ENCODE data around the gene ADAT3.

DNA sequence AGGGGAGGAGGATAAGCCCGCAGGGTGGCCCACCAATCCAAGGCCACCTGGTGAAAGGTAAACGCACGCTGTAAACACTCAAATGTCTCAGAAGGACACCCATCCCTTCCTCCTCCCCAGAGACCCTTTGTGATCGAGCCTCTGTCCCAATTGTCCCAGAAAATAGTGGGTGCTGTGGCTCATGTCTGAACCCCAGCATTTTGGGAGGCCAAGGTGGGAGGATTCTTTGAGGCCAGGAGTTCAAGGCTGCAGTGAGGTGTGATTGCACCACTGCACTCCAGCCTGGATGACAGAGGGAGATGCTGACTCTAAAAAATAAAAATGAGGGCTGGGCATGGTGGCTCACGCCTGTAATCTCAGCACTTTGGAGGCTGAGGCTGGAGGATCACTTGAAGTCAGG, 16.8 kb upstream of the ADAT3 start:
- TF ChIP-seq, protein P1, sequence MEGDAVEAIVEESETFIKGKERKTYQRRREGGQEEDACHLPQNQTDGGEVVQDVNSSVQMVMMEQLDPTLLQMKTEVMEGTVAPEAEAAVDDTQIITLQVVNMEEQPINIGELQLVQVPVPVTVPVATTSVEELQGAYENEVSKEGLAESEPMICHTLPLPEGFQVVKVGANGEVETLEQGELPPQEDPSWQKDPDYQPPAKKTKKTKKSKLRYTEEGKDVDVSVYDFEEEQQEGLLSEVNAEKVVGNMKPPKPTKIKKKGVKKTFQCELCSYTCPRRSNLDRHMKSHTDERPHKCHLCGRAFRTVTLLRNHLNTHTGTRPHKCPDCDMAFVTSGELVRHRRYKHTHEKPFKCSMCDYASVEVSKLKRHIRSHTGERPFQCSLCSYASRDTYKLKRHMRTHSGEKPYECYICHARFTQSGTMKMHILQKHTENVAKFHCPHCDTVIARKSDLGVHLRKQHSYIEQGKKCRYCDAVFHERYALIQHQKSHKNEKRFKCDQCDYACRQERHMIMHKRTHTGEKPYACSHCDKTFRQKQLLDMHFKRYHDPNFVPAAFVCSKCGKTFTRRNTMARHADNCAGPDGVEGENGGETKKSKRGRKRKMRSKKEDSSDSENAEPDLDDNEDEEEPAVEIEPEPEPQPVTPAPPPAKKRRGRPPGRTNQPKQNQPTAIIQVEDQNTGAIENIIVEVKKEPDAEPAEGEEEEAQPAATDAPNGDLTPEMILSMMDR (IDR thresholded peaks at IDR 0.05), result no peak
- TF ChIP-seq POLR2A (IDR thresholded peaks at IDR 0.05), result no peak
